ENCODE results near the gene IL2RA. TPM values are rescaled to one million over a fixed set of nuclear protein-coding genes. Genes with fewer than 3 reads are reported as not detected.

The IL2RA gene
- polyA plus RNA-seq, 1 experiment = not detected

GRCh38 chr10:6069081-6069931, 7.1 kb upstream of the IL2RA start:
- Histone ChIP-seq H3K4me3 (ENCODE audit: low read depth, low read length) (no peak overlapping the region), H3K36me3 (ENCODE audit: control insufficient read depth, insufficient read depth, low read length) (no peaks in the 10 kb centered on the region), H3K27me3 (ENCODE audit: control insufficient read depth, insufficient read depth, low read length) (peaks cover 7% of the 10 kb centered on the region)
- no peak for DNase-seq (ENCODE audit: low read depth)
- CTCF ChIA-PET = interaction anchor here (0.5 to 3.6 kb wide), 4 partner anchors 17 to 182 kb away, joined by 3 to 23 read pairs (median 4); partner anchors contain the start of gene PFKFB3
- no peak for TF ChIP-seq CTCF (IDR thresholded peaks at IDR 0.05; ENCODE audit: insufficient read depth, low read depth, low read length)
- POLR2A ChIA-PET = no interaction called here

DNA sequence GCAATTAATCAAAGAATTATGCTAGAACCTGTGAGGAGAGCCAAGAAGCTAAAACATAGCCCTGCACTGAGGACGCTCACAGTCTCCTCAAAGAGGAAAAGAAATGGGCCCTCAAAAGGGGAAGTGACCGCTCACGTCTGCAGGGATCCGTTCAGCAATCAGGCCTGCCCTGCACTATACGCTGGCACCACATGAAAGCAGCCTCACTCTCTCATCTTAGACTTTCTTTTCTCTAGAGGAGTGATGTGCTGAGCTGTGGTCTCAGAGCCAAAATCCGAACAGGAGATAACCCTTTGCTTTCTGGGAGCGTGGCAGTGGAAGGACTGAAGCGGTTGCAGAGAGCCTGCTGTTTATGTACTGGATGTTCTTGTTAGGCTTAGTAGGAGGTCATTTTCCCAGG, 6.3 kb upstream of the IL2RA start:
- no peak for TF ChIP-seq CTCF (IDR thresholded peaks at IDR 0.05; ENCODE audit: insufficient read depth, low read depth, low read length)
- Histone ChIP-seq H3K27me3 (ENCODE audit: control insufficient read depth, insufficient read depth, low read length) (peaks cover 7% of the 10 kb centered on the region), H3K4me3 (ENCODE audit: low read depth, low read length) (no peak overlapping the region), H3K36me3 (ENCODE audit: control insufficient read depth, insufficient read depth, low read length) (no peaks in the 10 kb centered on the region)
- ChIA-PET CTCF (interaction anchor here (1.2 to 3.6 kb wide), 2 partner anchors 18 kb away, joined by 3 to 23 read pairs; no protein-coding TSS in a partner anchor), POLR2A (no interaction called here)
- DNase-seq (ENCODE audit: low read depth) = no peak

DNA sequence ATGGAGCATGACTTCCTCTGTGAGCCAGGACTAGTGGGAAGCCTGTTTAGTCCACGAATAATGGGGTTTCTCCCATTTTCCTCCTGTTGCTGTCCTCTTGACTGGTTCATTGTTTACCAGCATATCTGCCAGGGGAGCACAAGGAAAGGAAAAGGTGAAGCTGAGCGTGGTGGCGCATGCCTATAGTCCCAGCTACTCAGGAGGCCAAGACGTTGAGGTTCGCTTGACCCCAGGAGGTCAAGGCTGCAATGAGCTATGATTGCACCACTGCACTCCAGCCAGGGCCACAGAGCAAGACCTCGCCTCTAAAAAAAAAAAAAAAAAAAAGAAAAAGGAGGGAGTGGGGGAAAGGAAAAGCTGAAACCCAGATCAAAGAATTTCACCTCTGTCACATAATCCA, 5.8 kb upstream of the IL2RA start:
- H3K4me3 ChIP-seq (ENCODE audit: low read depth, low read length) = no peak overlapping the region
- no peak for TF ChIP-seq CTCF (IDR thresholded peaks at IDR 0.05; ENCODE audit: insufficient read depth, low read depth, low read length)
- H3K36me3 ChIP-seq (ENCODE audit: control insufficient read depth, insufficient read depth, low read length) = no peaks in the 10 kb centered on the region
- CTCF ChIA-PET = interaction anchor here (1.2 to 3.6 kb wide), 2 partner anchors 17 to 19 kb away, joined by 3 to 23 read pairs; no protein-coding TSS in a partner anchor
- H3K27me3 ChIP-seq (ENCODE audit: control insufficient read depth, insufficient read depth, low read length) = peaks cover 7% of the 10 kb centered on the region
- POLR2A ChIA-PET = no interaction called here
- DNase-seq (ENCODE audit: low read depth) = no peak

- DNase-seq (ENCODE audit: low read depth) = no peak
- TF ChIP-seq CTCF (IDR thresholded peaks at IDR 0.05; ENCODE audit: insufficient read depth, low read depth, low read length) = no peak
- ChIA-PET POLR2A (no interaction called here), CTCF (interaction anchor here (1.1 to 3.6 kb wide), 2 partner anchors 19 to 54 kb away, joined by 3 to 23 read pairs; no protein-coding TSS in a partner anchor)
- Histone ChIP-seq H3K27me3 (ENCODE audit: control insufficient read depth, insufficient read depth, low read length) (peaks cover 7% of the 10 kb centered on the region), H3K4me3 (ENCODE audit: low read depth, low read length) (no peak overlapping the region), H3K36me3 (ENCODE audit: control insufficient read depth, insufficient read depth, low read length) (no peaks in the 10 kb centered on the region)
Measured at GRCh38 chr10:6067457-6067856, 5.3 kb upstream of the IL2RA start.

GRCh38 chr10:6065835-6066234, 3.7 kb upstream of the IL2RA start:
- H3K4me3 ChIP-seq (ENCODE audit: low read depth, low read length) = no peak overlapping the region
- TF ChIP-seq CTCF (IDR thresholded peaks at IDR 0.05; ENCODE audit: insufficient read depth, low read depth, low read length) = no peak
- ChIA-PET CTCF (interaction anchor here (1.7 to 3.6 kb wide), 2 partner anchors 15 to 21 kb away, joined by 4 to 23 read pairs; no protein-coding TSS in a partner anchor), POLR2A (no interaction called here)
- no peak for DNase-seq (ENCODE audit: low read depth)
- peaks cover 7% of the 10 kb centered on the region for H3K27me3 ChIP-seq (ENCODE audit: control insufficient read depth, insufficient read depth, low read length)
- H3K36me3 ChIP-seq (ENCODE audit: control insufficient read depth, insufficient read depth, low read length) = no peaks in the 10 kb centered on the region

All from BJ (cell line).